ENCODE data around the gene ADAM15. TPM values are rescaled to one million over a fixed set of nuclear protein-coding genes. Genes with fewer than 3 reads are reported as not detected.
A peak's percentile ranks its signal among the peaks of the same experiment; 100 is the strongest.

The ADAM15 gene
- total RNA-seq, 4 donors from 2014 or later, result 58.6 to 270 (median 153) TPM

DNA sequence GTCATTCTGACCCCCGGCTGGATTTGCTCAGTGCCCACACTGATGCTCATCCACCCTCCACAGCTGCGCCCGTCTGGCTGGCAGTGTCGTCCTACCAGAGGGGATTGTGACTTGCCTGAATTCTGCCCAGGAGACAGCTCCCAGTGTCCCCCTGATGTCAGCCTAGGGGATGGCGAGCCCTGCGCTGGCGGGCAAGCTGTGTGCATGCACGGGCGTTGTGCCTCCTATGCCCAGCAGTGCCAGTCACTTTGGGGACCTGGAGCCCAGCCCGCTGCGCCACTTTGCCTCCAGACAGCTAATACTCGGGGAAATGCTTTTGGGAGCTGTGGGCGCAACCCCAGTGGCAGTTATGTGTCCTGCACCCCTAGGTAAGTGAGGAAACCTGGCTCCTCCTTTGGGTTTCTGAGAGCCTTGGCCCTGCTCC, 6.7 kb downstream of the ADAM15 start:
- intact Hi-C loops (cut with DNase I; ENCODE audit: low total_unique reads), result no loop called here
- DNase-seq, result no peak
- H3K4me3 ChIP-seq, result no peak overlapping the region
- no peak overlapping the region for H3K27ac ChIP-seq
- no peaks in the 10 kb centered on the region for H3K27me3 ChIP-seq
- no peaks in the 10 kb centered on the region for H3K9me3 ChIP-seq
- H3K4me1 ChIP-seq, result peaks cover 0 to 13% of the 10 kb centered on the region in 2 donors
- no peaks in the 10 kb centered on the region for H3K36me3 ChIP-seq
- TF ChIP-seq, protein P1, sequence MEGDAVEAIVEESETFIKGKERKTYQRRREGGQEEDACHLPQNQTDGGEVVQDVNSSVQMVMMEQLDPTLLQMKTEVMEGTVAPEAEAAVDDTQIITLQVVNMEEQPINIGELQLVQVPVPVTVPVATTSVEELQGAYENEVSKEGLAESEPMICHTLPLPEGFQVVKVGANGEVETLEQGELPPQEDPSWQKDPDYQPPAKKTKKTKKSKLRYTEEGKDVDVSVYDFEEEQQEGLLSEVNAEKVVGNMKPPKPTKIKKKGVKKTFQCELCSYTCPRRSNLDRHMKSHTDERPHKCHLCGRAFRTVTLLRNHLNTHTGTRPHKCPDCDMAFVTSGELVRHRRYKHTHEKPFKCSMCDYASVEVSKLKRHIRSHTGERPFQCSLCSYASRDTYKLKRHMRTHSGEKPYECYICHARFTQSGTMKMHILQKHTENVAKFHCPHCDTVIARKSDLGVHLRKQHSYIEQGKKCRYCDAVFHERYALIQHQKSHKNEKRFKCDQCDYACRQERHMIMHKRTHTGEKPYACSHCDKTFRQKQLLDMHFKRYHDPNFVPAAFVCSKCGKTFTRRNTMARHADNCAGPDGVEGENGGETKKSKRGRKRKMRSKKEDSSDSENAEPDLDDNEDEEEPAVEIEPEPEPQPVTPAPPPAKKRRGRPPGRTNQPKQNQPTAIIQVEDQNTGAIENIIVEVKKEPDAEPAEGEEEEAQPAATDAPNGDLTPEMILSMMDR (IDR thresholded peaks at IDR 0.05), result no peak
- no peak for TF ChIP-seq POLR2A (IDR thresholded peaks at IDR 0.05)

DNA sequence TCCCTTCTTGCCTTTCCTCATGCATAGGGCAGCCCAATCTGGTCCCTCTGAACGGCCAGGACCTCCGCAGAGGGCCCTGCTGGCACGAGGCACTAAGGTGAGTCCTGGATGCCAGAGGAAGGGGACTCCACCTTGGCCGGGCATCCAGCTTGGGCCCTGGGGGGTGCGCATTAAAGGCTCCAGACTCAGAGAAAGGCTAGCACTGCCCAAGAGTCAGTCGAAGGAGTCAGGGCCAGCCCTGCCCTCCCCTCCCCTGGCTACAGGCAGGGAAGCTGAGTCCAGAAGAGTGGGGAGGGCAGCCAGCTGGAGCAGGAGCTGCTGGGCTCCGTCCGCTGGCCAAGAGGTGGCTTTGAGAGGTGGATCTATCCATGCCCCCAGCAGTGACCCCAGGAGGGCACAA, 9.6 kb downstream of the ADAM15 start:
- Histone ChIP-seq H3K4me3 (no peak overlapping the region), H3K4me1 (peaks cover 0 to 16% of the 10 kb centered on the region in 2 donors), H3K27me3 (no peaks in the 10 kb centered on the region), H3K9me3 (no peaks in the 10 kb centered on the region), H3K27ac (no peak overlapping the region), H3K36me3 (no peaks in the 10 kb centered on the region)
- intact Hi-C loops (cut with DNase I; ENCODE audit: low total_unique reads), result no loop called here
- DNase-seq, result no peak
- TF ChIP-seq, protein P1 (IDR thresholded peaks at IDR 0.05), result no peak
- no peak for TF ChIP-seq POLR2A (IDR thresholded peaks at IDR 0.05)

DNA sequence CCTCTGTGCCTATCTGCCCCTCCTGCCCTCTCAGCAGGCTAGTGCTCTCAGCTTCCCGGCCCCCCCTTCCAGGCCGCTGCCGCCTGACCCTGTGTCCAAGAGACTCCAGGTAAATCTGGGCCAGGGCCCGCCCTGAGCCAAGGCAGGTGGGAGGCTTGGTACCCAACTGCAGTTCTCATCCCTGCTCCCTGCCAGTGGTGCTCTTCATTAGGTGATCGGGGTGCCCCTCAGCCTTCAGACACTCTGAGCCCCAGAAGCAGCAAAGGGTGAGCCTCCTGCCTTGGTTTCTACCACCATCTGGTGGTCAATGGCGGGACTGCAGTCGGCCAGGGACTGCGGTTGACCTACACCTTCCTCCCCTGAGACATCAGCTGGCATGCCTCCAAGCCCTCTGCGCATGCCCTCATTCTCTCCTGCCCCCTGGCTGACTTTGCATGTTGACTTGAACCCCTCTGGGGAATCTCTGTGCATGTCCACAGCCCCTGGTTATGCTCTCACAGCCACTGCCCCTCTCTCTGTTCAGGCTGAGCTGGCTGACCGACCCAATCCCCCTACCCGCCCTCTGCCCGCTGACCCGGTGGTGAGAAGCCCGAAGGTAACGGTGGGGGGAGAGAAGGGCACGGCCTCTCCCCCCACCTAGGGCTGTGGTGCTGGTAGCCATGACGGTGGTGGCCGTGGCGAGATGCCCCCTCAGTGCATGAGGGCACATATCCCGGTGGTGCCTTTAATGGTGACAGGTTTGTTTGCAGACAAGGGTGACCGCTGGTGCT, 10.4 kb downstream of the ADAM15 start:
- no peak overlapping the region for H3K27ac ChIP-seq
- intact Hi-C loops (cut with DNase I; ENCODE audit: low total_unique reads), result no loop called here
- H3K4me3 ChIP-seq, result no peak overlapping the region
- H3K36me3 ChIP-seq, result no peaks in the 10 kb centered on the region
- peaks cover 0 to 16% of the 10 kb centered on the region in 2 donors for H3K4me1 ChIP-seq
- TF ChIP-seq, protein P1 (IDR thresholded peaks at IDR 0.05), result peak; percentile 94 to 100 (median 98)
- TF ChIP-seq POLR2A (IDR thresholded peaks at IDR 0.05), result peak in 1 of 2 donors; percentile 12
- DNase-seq, result peak; percentile 83 to 85
- no peaks in the 10 kb centered on the region for H3K9me3 ChIP-seq
- no peaks in the 10 kb centered on the region for H3K27me3 ChIP-seq

- Histone ChIP-seq H3K9me3 (no peaks in the 10 kb centered on the region), H3K27me3 (no peaks in the 10 kb centered on the region), H3K4me1 (peaks cover 0 to 16% of the 10 kb centered on the region in 2 donors), H3K36me3 (no peaks in the 10 kb centered on the region), H3K27ac (no peak overlapping the region), H3K4me3 (no peak overlapping the region)
- TF ChIP-seq POLR2A (IDR thresholded peaks at IDR 0.05), result no peak
- TF ChIP-seq, protein P1 (IDR thresholded peaks at IDR 0.05), result no peak
- DNase-seq, result peak in 1 of 2 donors; percentile 38
- intact Hi-C loops (cut with DNase I; ENCODE audit: low total_unique reads), result no loop called here
Observed at GRCh38 chr1:155062151-155062686, 11.1 kb downstream of the ADAM15 start.

DNA sequence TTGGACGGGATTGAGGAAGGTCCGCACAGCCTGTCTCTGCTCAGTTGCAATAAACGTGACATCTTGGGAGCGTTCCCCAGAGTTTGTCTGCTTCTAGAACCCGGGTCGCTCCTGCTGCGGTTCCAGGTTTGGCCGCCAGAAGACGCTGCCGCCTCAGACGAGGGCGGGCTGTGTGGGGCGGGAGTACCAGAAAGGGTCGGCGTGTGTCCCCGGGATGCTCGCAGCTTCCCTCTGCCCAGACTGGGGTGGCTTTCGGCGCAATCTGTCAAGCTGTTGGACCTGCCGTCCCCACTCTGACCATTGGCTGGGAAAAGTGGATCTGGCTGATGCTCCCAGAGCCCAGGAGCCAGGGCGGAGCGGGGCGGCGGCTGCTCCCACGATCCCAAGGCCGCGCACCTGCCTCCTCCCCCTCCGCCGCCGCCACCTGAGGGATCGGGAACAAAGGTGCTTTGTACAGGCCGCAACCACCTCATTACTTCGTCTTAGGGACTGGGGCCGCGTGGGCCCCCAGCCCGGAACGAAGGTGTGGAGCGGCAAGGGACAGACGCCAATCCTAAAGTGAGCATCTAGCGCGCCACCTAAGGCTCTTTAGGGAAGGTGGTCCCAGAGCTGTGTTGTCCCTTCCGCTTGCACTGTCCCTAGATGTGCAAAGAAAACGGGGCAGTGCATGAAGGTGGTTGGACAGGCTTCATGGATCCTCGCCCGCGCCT, 11.7 kb downstream of the ADAM15 start:
- peak overlapping the region in 1 of 2 donors; percentile 63 for H3K27ac ChIP-seq
- peaks cover 0 to 16% of the 10 kb centered on the region in 2 donors for H3K4me1 ChIP-seq
- DNase-seq, result peak; percentile 49 to 59
- intact Hi-C loops (cut with DNase I; ENCODE audit: low total_unique reads), result no loop called here
- TF ChIP-seq, protein P1 (IDR thresholded peaks at IDR 0.05), result peak; percentile 56 to 73 (median 60)
- no peak for TF ChIP-seq POLR2A (IDR thresholded peaks at IDR 0.05)
- H3K36me3 ChIP-seq, result no peaks in the 10 kb centered on the region
- peak overlapping the region; percentile 63 to 97 for H3K4me3 ChIP-seq
- H3K27me3 ChIP-seq, result no peaks in the 10 kb centered on the region
- H3K9me3 ChIP-seq, result no peaks in the 10 kb centered on the region

Measured in uterus (tissue), 4 donors.